Mucosa of descending colon (tissue), 3 donors: Measurements from ENCODE around the gene EPB41L1. TPM values are rescaled to one million over a fixed set of nuclear protein-coding genes. Genes with fewer than 3 reads are reported as not detected.

Source experiments
- ATAC-seq: fragments of 200-7000 bp; cut with Tn5 transposase; one replicate; pipeline ENCODE4 v1.9.1; 2020; ENCODE audit warnings: mild to moderate bottlenecking, moderate library complexity
- DNase-seq, 3 donors: peaks; one replicate each; pipeline ENCODE4 v3.0.0-alpha.2; 2020
- H3K36me3 ChIP-seq: fragments of 200-600 bp; one replicate; pipeline ENCODE4 v1.8.0; 2021; ENCODE audit warnings: low read depth, mild to moderate bottlenecking
- H3K4me1 ChIP-seq: fragments of 200-600 bp; one replicate; pipeline ENCODE4 v1.8.0; 2021; ENCODE audit warnings: low read depth, mild to moderate bottlenecking
- H3K4me3 ChIP-seq: fragments of 200-600 bp; one replicate; pipeline ENCODE4 v1.8.0; 2021; ENCODE audit warnings: mild to moderate bottlenecking
- H3K9me3 ChIP-seq: fragments of 200-600 bp; one replicate; pipeline ENCODE4 v1.8.0; 2021; ENCODE audit warnings: mild to moderate bottlenecking
- CTCF ChIP-seq: fragments of 200-600 bp; IDR thresholded peaks from one replicate; pipeline ENCODE4 v1.8.0; 2022; ENCODE audit warnings: antibody characterized with exemption, mild to moderate bottlenecking
- intact Hi-C, 2 donors: fragments of 100-400 bp; cut with DNase I in 1 of 2; cut with micrococcal nuclease in 1 of 2; formaldehyde crosslinking; loops; one replicate each; pipeline versions ENCODE4 v1.11.0 to v1.11.1; 2022; cut with DNase I, micrococcal nuclease
- total RNA-seq, 3 donors: library from RNA; stranded (reverse); fragmentation: NEBNext Ultra II Directional in 2 of 3; extraction: Animal tissue kit (Norgen Biotek cat#: 25700) in 2 of 3; gene quantifications; one replicate each; pipeline versions ENCODE4 v1.2.1 to v1.2.4, GENCODE V29; 2021 to 2023
- donor health status: DM: no; HTN: no; CAD: no; lungs with moderate emphysema.
- donor health status: DM: no; HTN: no; CAD: no.
- donor health status: DM: no; HTN: yes; CAD: no.

The EPB41L1 gene
- total RNA-seq, 3 donors from 2014 or later, result 41.0 to 95.3 (median 71.7) TPM

- H3K4me3 ChIP-seq, result no peak overlapping the region
- H3K36me3 ChIP-seq, result no peaks in the 10 kb centered on the region
- DNase-seq (no peak), ATAC-seq (no peak)
- no peaks in the 10 kb centered on the region for H3K9me3 ChIP-seq
- TF ChIP-seq CTCF, result no peak
- H3K4me1 ChIP-seq, result no peaks in the 10 kb centered on the region
- intact Hi-C loops, result no loop called here
Measured at GRCh38 chr20:36279776-36280175, 125.2 kb downstream of the EPB41L1 start.

- no peak for DNase-seq
- ATAC-seq, result no peak
- Histone ChIP-seq H3K36me3 (no peaks in the 10 kb centered on the region), H3K9me3 (no peaks in the 10 kb centered on the region), H3K4me1 (no peaks in the 10 kb centered on the region), H3K4me3 (no peak overlapping the region)
- intact Hi-C loops, result no loop called here
- no peak for TF ChIP-seq CTCF
Measured at GRCh38 chr20:36281785-36282380, 127.3 kb downstream of the EPB41L1 start.

Other genes starting within 250 kb of the EPB41L1 start
- 10 to 100 TPM; 55.3 to 80.4 (median 60.7) TPM for gene SCAND1, start 200.2 kb upstream of the EPB41L1 start, total RNA-seq
- gene CNBD2, start 186.2 kb upstream of the EPB41L1 start, total RNA-seq, result 1 to 10 TPM; 3.7 to 6.2 (median 4.4) TPM
- 10 to 100 TPM; 19.5 to 24.8 (median 22.6) TPM for gene AAR2, start 81.7 kb downstream of the EPB41L1 start, total RNA-seq
- 10 to 100 TPM; 40.0 to 66.3 (median 43.5) TPM for gene DLGAP4, start 151.6 kb downstream of the EPB41L1 start, total RNA-seq